Measurements from ENCODE around the gene WDR41.

- no peak for TF ChIP-seq CTCF (IDR thresholded peaks at IDR 0.05)
- no peak for TF ChIP-seq CEBPB (IDR thresholded peaks at IDR 0.05)
- no peak for TF ChIP-seq EHMT2 (IDR thresholded peaks at IDR 0.05; ENCODE audit: low read depth)
- TF ChIP-seq CBX2 (IDR thresholded peaks at IDR 0.05; ENCODE audit: borderline replicate concordance, low read depth) = no peak
Measured at GRCh38 chr5:77430726-77431125, 61.4 kb downstream of the WDR41 start.
